K562 treated with DMSO at 1 percent for 48 hours (cell line): Measurements from ENCODE around the gene HAUS6. TPM values are rescaled to one million over a fixed set of nuclear protein-coding genes. Genes with fewer than 3 reads are reported as not detected.

ENCODE experiments used
- total RNA-seq: library from RNA; unstranded; fragments of 300-600 nt; gene quantifications from 2 replicates; pipeline ENCODE4 v1.2.3, GENCODE V29; 2022; ENCODE audit warnings: low replicate concordance; ENCODE audit errors: extremely low read depth

The HAUS6 gene
- total RNA-seq, result not detected in 2 replicates

GRCh38 chr9:19102631-19103345 is at the start of gene HAUS6:
Gene HAUS6 (minus strand): TSS chr9:19102904. CDS start chr9:19102651, 253 bp downstream.

GRCh38 chr9:19048966-19049916 is 53.5 kb downstream of the HAUS6 start, which contains the start of gene RRAGA:
Gene RRAGA (plus strand): TSS chr9:19049427. CDS start chr9:19049660, 233 bp downstream.

GRCh38 chr9:19033015-19033414 is 69.7 kb downstream of the HAUS6 start, which contains the start of gene SAXO1:
Gene SAXO1 (minus strand): TSS chr9:19033209. CDS start chr9:19032908, 301 bp downstream.

Other genes starting within 250 kb of the HAUS6 start
- gene SAXO1, start 69.7 kb downstream of the HAUS6 start, total RNA-seq, result not detected in 2 replicates
- gene RRAGA, start 53.5 kb downstream of the HAUS6 start, total RNA-seq, result not detected in 2 replicates
- not detected in 2 replicates for gene PLIN2, start 24.6 kb upstream of the HAUS6 start, total RNA-seq
- not detected in 2 replicates for gene DENND4C, start 127.8 kb upstream of the HAUS6 start, total RNA-seq